Sigmoid colon (tissue), 7 donors: ENCODE data around the gene ZNF462. TPM values are rescaled to one million over a fixed set of nuclear protein-coding genes. Genes with fewer than 3 reads are reported as not detected.

ENCODE experiments used
- DNase-seq: peaks from one replicate; pipeline ENCODE4 v3.0.0-alpha.2; 2019
- H3K27ac ChIP-seq, 4 donors: fragments of 200-600 bp; sonication (generic); one replicate each; pipeline ENCODE4 v1.5.1; 2016 to 2019; ENCODE audit warnings: mild to moderate bottlenecking in 1 of 4
- H3K27me3 ChIP-seq, 3 donors: fragments of 200-600 bp; sonication (generic); one replicate each; pipeline ENCODE4 v1.5.1; 2019; ENCODE audit warnings: mild to moderate bottlenecking in 1 of 3
- H3K36me3 ChIP-seq, 4 donors: fragments of 200-600 bp; sonication (generic); one replicate each; pipeline ENCODE4 v1.5.1; 2016 to 2019
- H3K4me1 ChIP-seq, 4 donors: fragments of 200-600 bp; sonication (generic); one replicate each; pipeline ENCODE4 v1.5.1; 2017 to 2019
- H3K4me3 ChIP-seq, 4 donors: fragments of 200-600 bp; sonication (generic); one replicate each; pipeline ENCODE4 v1.5.1; 2017 to 2019; ENCODE audit warnings: mild to moderate bottlenecking in 2 of 4, moderate library complexity in 1 of 4
- H3K9me3 ChIP-seq, 4 donors: fragments of 200-600 bp in 3 of 4; sonication (generic) in 3 of 4; one replicate each; pipeline versions ENCODE4 v1.5.1 to v1.6.1; 2013 to 2019
- CTCF ChIP-seq, 4 experiments: fragments of 450-650 bp in 3 of 4; fragments of 200-600 bp in 1 of 4; IDR thresholded peaks; one replicate each; pipeline ENCODE4 v1.5.1; 2016 to 2019; ENCODE audit warnings: antibody characterized with exemption in 4 of 4, mild to moderate bottlenecking in 3 of 4, moderate library complexity in 2 of 4
- EP300 ChIP-seq, 4 donors: sonication (generic); formaldehyde crosslinking; IDR thresholded peaks; one replicate each; pipeline ENCODE4 v1.6.1; 2017; ENCODE audit warnings: antibody characterized with exemption in 4 of 4
- POLR2A ChIP-seq, 2 donors: fragments of 450-650 bp; IDR thresholded peaks; one replicate each; pipeline ENCODE4 v1.6.1; 2016; ENCODE audit warnings: antibody characterized with exemption in 2 of 2, mild to moderate bottlenecking in 2 of 2, moderate library complexity in 2 of 2
- POLR2AphosphoS5 ChIP-seq, 4 donors: sonication (generic); formaldehyde crosslinking; IDR thresholded peaks; one replicate each; pipeline ENCODE4 v1.6.1; 2017; ENCODE audit warnings: antibody characterized with exemption in 4 of 4
- WGBS, 2 donors: extraction: QIAGEN DNeasy Blood & Tissue Kit; methylation state at CpG; one replicate each; pipeline ENCODE4 v1.1.7; 2013; 5-methylcytosine and 5-hydroxymethylcytosine counted together
- intact Hi-C: fragments of 100-400 bp; cut with DNase I; formaldehyde crosslinking; loops from one replicate; pipeline ENCODE4 v1.15.1; 2023
- polyA plus RNA-seq, 3 donors: library from polyadenylated mRNA; stranded (reverse); fragments of 200-250 nt; gene quantifications; one replicate each; pipeline ENCODE4 v1.2.3, GENCODE V29; 2013
- total RNA-seq, 4 donors: library from RNA; depleted of rRNA; stranded (reverse); fragments of >200 nt; gene quantifications; one replicate each; pipeline ENCODE4 v1.1.0, GENCODE V29; 2016
- donor health status: healthy with polysubstance abuse.
- donor health status: Bipolar disorder and iron deficiency.
- donor health status: healthy.

ZNF462 gene, protein sequence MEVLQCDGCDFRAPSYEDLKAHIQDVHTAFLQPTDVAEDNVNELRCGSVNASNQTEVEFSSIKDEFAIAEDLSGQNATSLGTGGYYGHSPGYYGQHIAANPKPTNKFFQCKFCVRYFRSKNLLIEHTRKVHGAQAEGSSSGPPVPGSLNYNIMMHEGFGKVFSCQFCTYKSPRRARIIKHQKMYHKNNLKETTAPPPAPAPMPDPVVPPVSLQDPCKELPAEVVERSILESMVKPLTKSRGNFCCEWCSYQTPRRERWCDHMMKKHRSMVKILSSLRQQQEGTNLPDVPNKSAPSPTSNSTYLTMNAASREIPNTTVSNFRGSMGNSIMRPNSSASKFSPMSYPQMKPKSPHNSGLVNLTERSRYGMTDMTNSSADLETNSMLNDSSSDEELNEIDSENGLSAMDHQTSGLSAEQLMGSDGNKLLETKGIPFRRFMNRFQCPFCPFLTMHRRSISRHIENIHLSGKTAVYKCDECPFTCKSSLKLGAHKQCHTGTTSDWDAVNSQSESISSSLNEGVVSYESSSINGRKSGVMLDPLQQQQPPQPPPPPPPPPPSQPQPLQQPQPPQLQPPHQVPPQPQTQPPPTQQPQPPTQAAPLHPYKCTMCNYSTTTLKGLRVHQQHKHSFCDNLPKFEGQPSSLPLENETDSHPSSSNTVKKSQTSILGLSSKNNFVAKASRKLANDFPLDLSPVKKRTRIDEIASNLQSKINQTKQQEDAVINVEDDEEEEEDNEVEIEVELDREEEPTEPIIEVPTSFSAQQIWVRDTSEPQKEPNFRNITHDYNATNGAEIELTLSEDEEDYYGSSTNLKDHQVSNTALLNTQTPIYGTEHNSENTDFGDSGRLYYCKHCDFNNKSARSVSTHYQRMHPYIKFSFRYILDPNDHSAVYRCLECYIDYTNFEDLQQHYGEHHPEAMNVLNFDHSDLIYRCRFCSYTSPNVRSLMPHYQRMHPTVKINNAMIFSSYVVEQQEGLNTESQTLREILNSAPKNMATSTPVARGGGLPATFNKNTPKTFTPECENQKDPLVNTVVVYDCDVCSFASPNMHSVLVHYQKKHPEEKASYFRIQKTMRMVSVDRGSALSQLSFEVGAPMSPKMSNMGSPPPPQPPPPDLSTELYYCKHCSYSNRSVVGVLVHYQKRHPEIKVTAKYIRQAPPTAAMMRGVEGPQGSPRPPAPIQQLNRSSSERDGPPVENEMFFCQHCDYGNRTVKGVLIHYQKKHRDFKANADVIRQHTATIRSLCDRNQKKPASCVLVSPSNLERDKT (N-terminal part only)
- total RNA-seq, result 10 to 100 TPM; 21.7 to 33.8 (median 25.6) TPM
- polyA plus RNA-seq, result 1 to 10 TPM in 2 of 3 donors, under 1 TPM in 1; 0.60 to 6.2 (median 2.5) TPM

- intact Hi-C loops, result loop anchor here (2.0 to 10.0 kb wide), 9 partner anchors 59 to 961 kb away; no protein-coding TSS in a partner anchor
- H3K9me3 ChIP-seq, result no peaks in the 10 kb centered on the region
- no peaks in the 10 kb centered on the region for H3K27me3 ChIP-seq
- H3K4me3 ChIP-seq, result peak within 1 kb of the TSS; percentile 69 to 74 (median 72)
- TF ChIP-seq POLR2AphosphoS5 (IDR thresholded peaks at IDR 0.05) (peak in 3 of 4 donors; percentile 12 to 58 (median 44)), EP300 (IDR thresholded peaks at IDR 0.05) (no peak), CTCF (IDR thresholded peaks at IDR 0.05) (peak; percentile 19 to 91 (median 78))
- peak within 1 kb of the TSS; percentile 85 to 91 (median 88) for H3K27ac ChIP-seq
- H3K4me1 ChIP-seq, result peaks cover 0 to 32% (median 21%) of the 10 kb centered on the region in 4 donors
- WGBS, 2 donors, result 0 to 1% methylated on average over 33 of the region's 33 CpGs
- no peaks in the 10 kb centered on the region for H3K36me3 ChIP-seq
- DNase-seq, result peak; percentile 81
These were observed at the start of gene ZNF462 for GRCh38 chr9:106862821-106863720. Gene ZNF462 (plus strand): TSS chr9:106863166. CDS start chr9:106923384, 60,218 bp downstream.

GRCh38 chr9:106816524-106816923 lies 46.4 kb upstream of the ZNF462 start:
- Histone ChIP-seq H3K4me3 (no peak overlapping the region), H3K27ac (no peak overlapping the region), H3K36me3 (no peaks in the 10 kb centered on the region), H3K27me3 (no peaks in the 10 kb centered on the region), H3K4me1 (no peaks in the 10 kb centered on the region), H3K9me3 (no peaks in the 10 kb centered on the region)
- intact Hi-C loops, result no loop called here
- no peak for TF ChIP-seq POLR2AphosphoS5 (IDR thresholded peaks at IDR 0.05)
- TF ChIP-seq EP300 (IDR thresholded peaks at IDR 0.05), result no peak
- no peak for DNase-seq
- WGBS, 2 donors, result 30 to 60% methylated on average over 2 of the region's 2 CpGs

- TF ChIP-seq EP300 (IDR thresholded peaks at IDR 0.05) (no peak), POLR2AphosphoS5 (IDR thresholded peaks at IDR 0.05) (no peak), CTCF (IDR thresholded peaks at IDR 0.05) (no peak), POLR2A (IDR thresholded peaks at IDR 0.05) (no peak)
- no peak for DNase-seq
These were observed 44.9 kb upstream of the ZNF462 start for GRCh38 chr9:106818034-106818433.

DNA sequence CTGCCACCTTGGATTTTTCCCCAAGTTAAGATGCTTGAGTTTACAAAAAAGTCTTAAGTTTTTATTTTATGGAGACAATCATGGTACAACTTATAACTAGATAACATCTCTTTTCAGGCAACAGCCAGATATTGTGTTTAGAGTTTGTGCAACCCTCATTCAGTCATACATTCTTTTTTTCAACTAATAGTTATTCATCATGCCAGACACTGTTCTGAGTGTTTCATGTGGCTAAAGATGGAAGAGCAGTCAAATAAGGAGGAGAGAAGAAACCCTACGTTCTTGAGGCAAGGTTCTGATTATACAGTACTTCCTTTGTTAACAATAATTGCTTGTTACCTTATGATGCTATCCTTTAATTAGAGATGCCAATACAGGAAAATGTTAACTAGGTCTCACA lies 42.1 kb upstream of the ZNF462 start:
- H3K36me3 ChIP-seq, result no peaks in the 10 kb centered on the region
- no peaks in the 10 kb centered on the region for H3K27me3 ChIP-seq
- TF ChIP-seq CTCF (IDR thresholded peaks at IDR 0.05), result no peak
- TF ChIP-seq EP300 (IDR thresholded peaks at IDR 0.05), result no peak
- no peak for TF ChIP-seq POLR2AphosphoS5 (IDR thresholded peaks at IDR 0.05)
- no peaks in the 10 kb centered on the region for H3K4me1 ChIP-seq
- H3K4me3 ChIP-seq, result no peak overlapping the region
- WGBS, 2 donors, result 63 to 67% methylated on average over 1 of the region's 1 CpG
- intact Hi-C loops, result no loop called here
- H3K27ac ChIP-seq, result no peak overlapping the region
- H3K9me3 ChIP-seq, result no peaks in the 10 kb centered on the region
- no peak for DNase-seq

More at GRCh38 chr9:106818034-106818433, 44.9 kb upstream of the ZNF462 start:
- intact Hi-C loops, result no loop called here
- Histone ChIP-seq H3K9me3 (no peaks in the 10 kb centered on the region), H3K4me1 (no peaks in the 10 kb centered on the region), H3K36me3 (no peaks in the 10 kb centered on the region), H3K4me3 (no peak overlapping the region), H3K27ac (no peak overlapping the region), H3K27me3 (no peaks in the 10 kb centered on the region)
- WGBS, 2 donors, result 94 to 95% methylated on average over 5 of the region's 5 CpGs
